ENCODE measurements around the gene CGNL1.

Gene CGNL1

DNA sequence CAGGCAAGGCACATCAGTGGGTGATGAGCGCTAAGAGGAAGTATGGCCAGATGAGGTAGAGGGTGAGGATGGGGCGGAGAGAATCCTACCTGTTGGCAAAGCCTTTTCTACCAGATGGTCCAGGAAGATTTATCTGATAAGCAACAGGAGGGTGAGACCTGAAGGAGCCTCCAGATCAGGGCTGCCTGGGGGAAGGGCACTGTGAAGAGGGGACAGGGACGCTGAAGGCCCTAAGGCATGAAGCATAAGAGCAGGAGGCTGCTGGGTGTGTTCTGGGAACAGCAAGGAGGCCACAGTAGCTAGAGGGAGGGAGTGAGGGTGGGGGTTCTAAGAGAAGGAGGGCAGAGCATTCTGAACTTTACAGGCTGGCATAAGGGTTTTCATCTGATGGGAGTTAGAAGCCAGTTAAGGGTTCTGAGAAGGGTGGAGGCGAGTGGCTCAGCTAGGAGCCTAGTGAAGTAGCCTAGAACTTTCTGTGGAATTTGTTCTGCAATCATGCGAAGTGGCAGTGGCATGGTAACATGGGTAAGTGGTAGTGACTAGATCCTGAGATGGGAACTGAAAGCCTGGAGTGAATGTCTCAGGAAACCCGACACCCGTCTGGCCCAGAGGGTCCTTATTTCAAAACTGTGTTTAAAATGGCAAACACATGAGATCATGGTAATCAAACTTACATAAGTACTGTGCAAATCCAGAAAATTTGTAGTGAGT lies 29.9 kb downstream of the CGNL1 start:
- in situ Hi-C loops (cut with MboI; ENCODE audit: low pct_unique_long_range_greater_than_20kb, low sequenced_read_pairs), result no loop called here
- DNase-seq, result no peak

GRCh38 chr15:57410373-57410772 lies 34.1 kb downstream of the CGNL1 start:
- in situ Hi-C loops (cut with MboI; ENCODE audit: low pct_unique_long_range_greater_than_20kb, low sequenced_read_pairs), result no loop called here
- no peak for DNase-seq

DNA sequence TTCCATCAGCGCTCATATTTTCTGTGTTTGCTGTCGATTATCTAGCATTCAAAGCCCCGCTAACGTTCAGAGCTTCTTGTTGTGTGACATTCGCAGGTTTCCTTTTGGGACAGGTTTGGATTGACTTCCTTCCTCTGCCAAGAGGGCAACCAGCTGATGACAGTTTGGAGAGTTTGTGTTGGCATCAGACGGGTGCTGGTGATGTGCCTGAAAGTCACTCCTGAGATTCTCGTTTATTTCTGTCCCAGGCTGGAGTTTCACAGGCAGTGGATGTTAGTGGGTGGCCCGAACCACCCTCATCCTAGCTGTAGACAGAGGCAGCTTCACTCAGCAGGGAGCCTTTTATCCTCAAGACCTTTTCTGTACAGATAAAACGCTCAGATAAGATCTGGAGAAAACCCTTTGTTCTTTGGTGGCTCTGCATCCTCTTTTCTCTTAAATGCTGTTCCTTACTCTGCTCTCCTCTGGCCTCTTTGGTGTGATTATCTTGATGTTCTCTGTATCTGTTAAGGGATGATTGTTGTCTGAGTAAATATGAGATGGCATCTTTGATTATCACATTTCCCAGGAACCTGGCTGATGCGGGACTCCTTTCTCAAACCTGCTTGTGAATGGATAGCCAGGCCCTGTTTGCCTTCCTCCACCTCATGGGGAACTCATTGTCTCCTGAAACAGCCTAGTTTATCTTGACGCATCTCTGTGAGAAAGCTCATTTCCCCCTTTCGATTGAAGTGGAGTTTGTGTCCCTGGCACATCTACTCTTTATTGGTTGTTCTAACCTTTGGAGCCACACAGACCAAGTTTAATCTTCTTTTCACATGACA lies 35.9 kb downstream of the CGNL1 start:
- DNase-seq, result no peak
- in situ Hi-C loops (cut with MboI; ENCODE audit: low pct_unique_long_range_greater_than_20kb, low sequenced_read_pairs), result no loop called here

DNA sequence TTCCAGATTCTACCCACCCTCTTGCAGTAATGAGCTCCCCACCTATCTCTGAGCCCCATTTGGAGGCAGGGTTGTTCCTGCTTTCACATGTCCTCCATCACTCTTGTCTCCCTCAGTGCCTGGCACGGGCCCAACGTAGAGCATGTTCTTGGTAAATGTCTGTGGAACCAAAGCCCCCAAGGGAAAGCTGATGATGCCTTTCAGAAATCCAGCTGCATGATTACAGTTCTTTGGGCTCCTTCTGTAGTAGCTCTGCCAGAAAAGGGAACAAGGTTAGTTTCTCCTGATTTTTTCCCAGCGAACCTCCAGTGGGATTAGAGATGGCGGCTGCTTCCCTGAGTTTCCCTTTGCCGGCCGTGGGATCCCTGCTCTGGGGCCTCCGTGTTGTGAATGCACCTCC lies 39.3 kb downstream of the CGNL1 start:
- in situ Hi-C loops (cut with MboI; ENCODE audit: low pct_unique_long_range_greater_than_20kb, low sequenced_read_pairs), result no loop called here

GRCh38 chr15:57418635-57419034 lies 42.3 kb downstream of the CGNL1 start:
- in situ Hi-C loops (cut with MboI; ENCODE audit: low pct_unique_long_range_greater_than_20kb, low sequenced_read_pairs), result no loop called here
- no peak for DNase-seq

More for the DNA sequence above, 39.3 kb downstream of the CGNL1 start:
- no peak for DNase-seq

- in situ Hi-C loops (cut with MboI; ENCODE audit: low pct_unique_long_range_greater_than_20kb, low sequenced_read_pairs), result no loop called here
- DNase-seq, result no peak
Measured at GRCh38 chr15:57419335-57419734, 43.0 kb downstream of the CGNL1 start.

DNA sequence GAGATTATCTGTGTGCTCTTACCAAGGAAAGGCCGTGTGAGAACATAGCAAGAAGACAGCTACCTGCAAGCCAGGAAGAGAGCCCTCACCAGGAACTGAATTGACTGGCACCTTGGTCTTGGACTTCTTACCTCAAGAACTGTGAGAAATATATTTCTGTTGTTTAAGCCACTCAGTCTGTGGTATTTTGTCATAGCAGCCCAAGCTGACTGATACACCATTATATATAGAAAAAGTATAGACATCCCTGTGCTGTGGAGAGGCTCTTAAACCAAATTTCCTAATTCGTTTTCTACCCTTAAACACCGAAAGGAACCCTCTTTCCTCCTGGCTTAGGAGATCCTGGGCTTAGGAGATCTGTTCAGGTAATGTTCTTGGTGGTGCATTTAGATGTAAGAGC lies 44.8 kb downstream of the CGNL1 start:
- DNase-seq, result no peak
- in situ Hi-C loops (cut with MboI; ENCODE audit: low pct_unique_long_range_greater_than_20kb, low sequenced_read_pairs), result no loop called here

GRCh38 chr15:57421551-57421950 lies 45.2 kb downstream of the CGNL1 start:
- in situ Hi-C loops (cut with MboI; ENCODE audit: low pct_unique_long_range_greater_than_20kb, low sequenced_read_pairs), result no loop called here
- peak; percentile 8 for DNase-seq

GRCh38 chr15:57422113-57422754 lies 45.9 kb downstream of the CGNL1 start:
- no peak for DNase-seq
- in situ Hi-C loops (cut with MboI; ENCODE audit: low pct_unique_long_range_greater_than_20kb, low sequenced_read_pairs), result no loop called here

DNA sequence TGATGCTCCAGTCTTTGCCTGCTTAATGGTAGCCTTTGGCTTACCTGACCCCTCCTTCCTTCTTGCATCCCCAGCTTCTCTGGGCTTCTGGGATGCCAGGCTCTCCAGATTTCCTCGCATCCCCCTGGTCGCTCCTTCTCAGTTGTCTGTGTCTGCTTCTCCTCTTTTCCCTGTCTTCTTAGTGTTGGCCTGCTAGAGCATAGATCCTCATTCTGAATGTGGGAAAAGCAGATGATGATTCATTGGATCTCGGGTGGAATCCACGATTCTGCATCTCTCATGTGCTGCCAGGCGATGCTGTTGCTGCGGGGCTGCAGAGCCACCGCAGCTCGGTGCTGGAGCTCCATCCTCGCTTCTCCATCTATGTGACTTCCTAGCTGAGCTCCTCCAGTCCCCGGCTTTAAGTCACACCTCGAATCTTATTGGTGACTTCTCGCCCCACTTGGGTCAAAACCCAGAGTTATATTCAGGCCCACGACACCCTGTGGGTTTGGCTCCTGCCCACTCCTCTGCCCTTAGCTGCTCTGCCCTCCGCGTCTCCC lies 47.4 kb downstream of the CGNL1 start:
- in situ Hi-C loops (cut with MboI; ENCODE audit: low pct_unique_long_range_greater_than_20kb, low sequenced_read_pairs), result no loop called here
- DNase-seq, result no peak

GRCh38 chr15:57424628-57425405 lies 48.5 kb downstream of the CGNL1 start:
- in situ Hi-C loops (cut with MboI; ENCODE audit: low pct_unique_long_range_greater_than_20kb, low sequenced_read_pairs), result no loop called here
- no peak for DNase-seq

DNA sequence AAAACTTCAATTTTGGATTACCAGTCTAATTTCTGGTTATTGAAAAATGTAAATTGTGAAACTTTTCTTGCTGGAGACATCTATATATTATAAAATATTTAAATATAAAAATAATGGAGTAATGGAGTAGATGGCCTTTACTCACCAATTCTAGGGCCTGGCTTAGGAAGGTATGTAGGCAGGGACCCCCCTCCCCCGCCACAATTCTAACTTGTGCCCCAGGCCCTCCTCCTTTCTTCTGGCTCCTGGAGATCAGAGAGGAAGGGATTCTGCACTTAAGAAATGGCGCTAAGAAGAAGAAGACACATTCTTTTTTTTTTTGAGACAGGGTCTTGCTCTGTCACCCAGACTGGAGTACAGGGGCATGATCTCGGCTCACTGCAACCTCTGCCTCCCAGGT lies 49.5 kb downstream of the CGNL1 start:
- no peak for DNase-seq
- in situ Hi-C loops (cut with MboI; ENCODE audit: low pct_unique_long_range_greater_than_20kb, low sequenced_read_pairs), result no loop called here

DNA sequence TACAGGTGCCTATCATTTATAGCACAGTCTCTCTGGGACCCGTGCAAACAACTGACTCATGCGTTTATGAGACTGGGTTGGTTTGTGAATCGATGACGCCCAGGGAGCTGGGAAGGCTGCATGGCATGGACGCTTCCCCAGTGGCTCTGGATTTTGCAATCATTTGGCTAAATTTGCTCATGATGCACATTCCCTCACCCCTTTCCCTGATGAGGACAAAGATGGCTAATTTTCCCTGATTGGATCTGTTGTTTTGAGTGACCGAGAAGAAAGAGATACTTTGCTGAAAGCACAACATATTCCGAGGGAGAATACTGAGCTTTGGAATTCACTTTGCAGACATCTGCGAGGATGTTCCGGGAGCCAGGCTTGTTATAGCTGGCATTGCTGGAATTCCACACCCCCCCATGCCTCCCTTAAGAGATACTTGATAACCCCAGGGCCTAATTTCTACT lies 51.1 kb downstream of the CGNL1 start:
- in situ Hi-C loops (cut with MboI; ENCODE audit: low pct_unique_long_range_greater_than_20kb, low sequenced_read_pairs), result no loop called here
- no peak for DNase-seq

DNA sequence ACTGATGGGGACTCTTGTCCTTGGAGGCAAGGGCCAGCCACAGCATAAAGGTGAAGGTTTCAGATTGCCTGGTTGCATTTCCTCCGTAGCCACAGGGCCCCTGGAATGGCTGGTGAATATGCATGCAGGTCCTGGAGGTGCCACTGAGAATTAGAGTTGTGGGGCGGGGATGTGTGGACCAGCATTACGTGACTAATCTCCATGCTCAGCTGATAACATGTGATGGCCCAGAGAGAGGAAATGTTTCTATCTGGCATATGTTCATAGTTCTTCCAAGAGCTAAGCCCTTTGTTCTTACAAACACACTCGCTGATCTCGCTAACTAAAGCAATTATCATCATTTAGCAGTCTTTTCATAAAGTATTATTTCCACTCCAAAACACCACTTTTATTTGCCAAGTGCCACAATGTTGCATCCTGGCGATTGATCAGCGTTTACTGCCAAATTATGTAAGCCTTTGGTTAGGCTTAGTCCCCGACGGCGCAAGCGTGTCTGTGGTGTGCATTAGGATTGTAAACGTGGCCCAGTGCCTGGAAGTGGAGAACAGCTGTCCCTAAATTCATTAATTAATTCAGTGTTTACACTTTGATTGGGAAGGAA lies 55.9 kb downstream of the CGNL1 start:
- in situ Hi-C loops (cut with MboI; ENCODE audit: low pct_unique_long_range_greater_than_20kb, low sequenced_read_pairs), result no loop called here
- no peak for DNase-seq

GRCh38 chr15:57436166-57436565 lies 59.9 kb downstream of the CGNL1 start:
- in situ Hi-C loops (cut with MboI; ENCODE audit: low pct_unique_long_range_greater_than_20kb, low sequenced_read_pairs), result no loop called here

GRCh38 chr15:57436961-57437360 lies 60.7 kb downstream of the CGNL1 start:
- no peak for DNase-seq
- in situ Hi-C loops (cut with MboI; ENCODE audit: low pct_unique_long_range_greater_than_20kb, low sequenced_read_pairs), result no loop called here

More at GRCh38 chr15:57436166-57436565, 59.9 kb downstream of the CGNL1 start:
- no peak for DNase-seq

- no peak for DNase-seq
- in situ Hi-C loops (cut with MboI; ENCODE audit: low pct_unique_long_range_greater_than_20kb, low sequenced_read_pairs), result no loop called here
Measured at GRCh38 chr15:57437564-57437963, 61.3 kb downstream of the CGNL1 start.

GRCh38 chr15:57438166-57438565 lies 61.9 kb downstream of the CGNL1 start:
- DNase-seq, result no peak
- in situ Hi-C loops (cut with MboI; ENCODE audit: low pct_unique_long_range_greater_than_20kb, low sequenced_read_pairs), result no loop called here

Data from KBM-7 (cell line).